Left ventricle myocardium inferior (tissue), 1 donor: ENCODE measurements around the gene HTR6. TPM values are rescaled to one million over a fixed set of nuclear protein-coding genes. Genes with fewer than 3 reads are reported as not detected.

Source experiments
- DNase-seq: peaks from one replicate; pipeline ENCODE4 v3.0.0-alpha.2; 2020
- H3K27ac ChIP-seq: fragments of 200-600 bp; replicated peaks from 2 replicates; pipeline ENCODE4 v1.8.0; 2021
- H3K27me3 ChIP-seq: fragments of 200-600 bp; 2 replicates; pipeline ENCODE4 v1.8.0; 2021; ENCODE audit warnings: low read depth
- H3K36me3 ChIP-seq: fragments of 200-600 bp; 2 replicates; pipeline ENCODE4 v1.8.0; 2021
- H3K4me1 ChIP-seq: fragments of 200-600 bp; 2 replicates; pipeline ENCODE4 v1.8.0; 2021
- H3K4me3 ChIP-seq: fragments of 200-600 bp; 2 replicates; pipeline ENCODE4 v1.8.0; 2021; ENCODE audit warnings: mild to moderate bottlenecking, moderate library complexity
- H3K9me3 ChIP-seq: fragments of 200-600 bp; replicated peaks from 2 replicates; pipeline ENCODE4 v1.8.0; 2021
- CTCF ChIP-seq: fragments of 200-600 bp; IDR thresholded peaks from 2 replicates; pipeline ENCODE4 v1.8.0; 2021; ENCODE audit warnings: antibody characterized with exemption, mild to moderate bottlenecking, borderline replicate concordance
- intact Hi-C: fragments of 100-400 bp; cut with micrococcal nuclease; formaldehyde crosslinking; loops from one replicate; pipeline ENCODE4 v1.11.0; 2022
- total RNA-seq: library from RNA; stranded (reverse); fragmentation: NEBNext Ultra II Directional; extraction: Animal tissue kit (Norgen Biotek cat#: 25700); gene quantifications from one replicate; pipeline ENCODE4 v1.2.1, GENCODE V29; 2021
- donor health status: DM: no; HTN: yes; CAD: no; lungs with severe emphysema.

The HTR6 gene
- total RNA-seq, 1 donor from 2014 or later: not detected

GRCh38 chr1:19720973-19721372 is 56.3 kb downstream of the HTR6 start:
- intact Hi-C loops: no loop called here
- Histone ChIP-seq H3K27ac (no peak overlapping the region), H3K27me3 (no peaks in the 10 kb centered on the region), H3K4me1 (no peaks in the 10 kb centered on the region), H3K4me3 (no peak overlapping the region), H3K36me3 (peaks cover 11% of the 10 kb centered on the region), H3K9me3 (no peaks in the 10 kb centered on the region)
- TF ChIP-seq CTCF: no peak
- DNase-seq: no peak

GRCh38 chr1:19723874-19724273 is 59.2 kb downstream of the HTR6 start:
- H3K27me3 ChIP-seq: no peaks in the 10 kb centered on the region
- no peak overlapping the region for H3K4me3 ChIP-seq
- TF ChIP-seq CTCF: no peak
- DNase-seq: no peak
- H3K4me1 ChIP-seq: no peaks in the 10 kb centered on the region
- no peak overlapping the region for H3K27ac ChIP-seq
- no peaks in the 10 kb centered on the region for H3K9me3 ChIP-seq
- H3K36me3 ChIP-seq: peaks cover 30% of the 10 kb centered on the region
- intact Hi-C loops: no loop called here

GRCh38 chr1:19725606-19726005 is 60.9 kb downstream of the HTR6 start:
- Histone ChIP-seq H3K36me3 (peaks cover 39% of the 10 kb centered on the region), H3K4me1 (no peaks in the 10 kb centered on the region), H3K27ac (no peak overlapping the region), H3K4me3 (no peak overlapping the region), H3K9me3 (peaks cover 6% of the 10 kb centered on the region), H3K27me3 (no peaks in the 10 kb centered on the region)
- DNase-seq: no peak
- intact Hi-C loops: no loop called here
- no peak for TF ChIP-seq CTCF

- intact Hi-C loops: no loop called here
- DNase-seq: no peak
- Histone ChIP-seq H3K9me3 (peaks cover 6% of the 10 kb centered on the region), H3K36me3 (peaks cover 48% of the 10 kb centered on the region), H3K27ac (no peak overlapping the region), H3K4me1 (no peaks in the 10 kb centered on the region), H3K4me3 (no peak overlapping the region), H3K27me3 (no peaks in the 10 kb centered on the region)
- TF ChIP-seq CTCF: no peak
These were observed 63.9 kb downstream of the HTR6 start for GRCh38 chr1:19728413-19729145.

GRCh38 chr1:19730232-19730631 is 65.6 kb downstream of the HTR6 start:
- Histone ChIP-seq H3K27ac (no peak overlapping the region), H3K9me3 (peaks cover 6% of the 10 kb centered on the region), H3K4me3 (no peak overlapping the region), H3K4me1 (peaks cover 10% of the 10 kb centered on the region), H3K27me3 (no peaks in the 10 kb centered on the region), H3K36me3 (peaks cover 38% of the 10 kb centered on the region)
- TF ChIP-seq CTCF: no peak
- DNase-seq: no peak
- intact Hi-C loops: no loop called here

Other genes with a start within 250 kb of the HTR6 start
- 217 TPM for gene CAPZB, start 179.3 kb upstream of the HTR6 start, total RNA-seq
- gene NBL1, start 20.6 kb upstream of the HTR6 start, total RNA-seq: 30.0 TPM
- 8.6 TPM for gene TMCO4, start 135.0 kb downstream of the HTR6 start, total RNA-seq
- not detected for gene RNF186, start 150.4 kb downstream of the HTR6 start, total RNA-seq
- gene OTUD3, start 217.5 kb downstream of the HTR6 start, total RNA-seq: 5.0 TPM